SK-N-SH treated with all-trans-retinoic acid at 6 μM for 48 hours (cell line): ENCODE measurements around the gene LNPK.
"Not testable (repeated sequence)": the region's sequence is repeated elsewhere in the genome, so short reads cannot be mapped to it uniquely, and the experiment has no call there.

Source experiments
- ARNTL ChIP-seq: fragments of 450-650 bp; formaldehyde crosslinking; IDR thresholded peaks from 2 replicates; pipeline ENCODE4 v1.5.0; 2020; ENCODE audit warnings: low read depth, mild to moderate bottlenecking, moderate library complexity, borderline replicate concordance
- GLIS3 ChIP-seq: fragments of 250-450 bp; sonication (Bioruptor Pico); IDR thresholded peaks from 2 replicates; pipeline ENCODE4 v1.5.0; 2020; ENCODE audit warnings: mild to moderate bottlenecking, moderate library complexity
- ISL1 ChIP-seq: fragments of 250-450 bp; sonication (Bioruptor Pico); IDR thresholded peaks from 2 replicates; pipeline ENCODE4 v2.1.2; 2022; ENCODE audit warnings: mild to moderate bottlenecking, moderate library complexity
- ZFP30 ChIP-seq: fragments of 450-650 bp; formaldehyde crosslinking; IDR thresholded peaks from 2 replicates; pipeline ENCODE4 v1.5.0; 2022; ENCODE audit warnings: mild to moderate bottlenecking, moderate library complexity
- ZNF565 ChIP-seq: fragments of 450-650 bp; formaldehyde crosslinking; conservative IDR thresholded peaks from 2 replicates; pipeline ENCODE4 v1.5.0; 2020; ENCODE audit warnings: low read depth, mild to moderate bottlenecking, moderate library complexity
- ZNF70 ChIP-seq: fragments of 450-650 bp; formaldehyde crosslinking; IDR thresholded peaks from 2 replicates; pipeline ENCODE4 v1.5.0; 2020; ENCODE audit warnings: mild to moderate bottlenecking, moderate library complexity
- TF ChIP-seq, protein P1 (sequence below): fragments of 250-450 bp; sonication (Bioruptor Pico); IDR thresholded peaks from 2 replicates; pipeline ENCODE4 v1.8.0; 2020; ENCODE audit warnings: mild to moderate bottlenecking, moderate library complexity, borderline replicate concordance
- TF ChIP-seq, protein P2 (sequence below): fragments of 250-450 bp; sonication (Bioruptor Pico); IDR thresholded peaks from 2 replicates; pipeline ENCODE4 v1.8.0; 2021; ENCODE audit warnings: low read depth, mild to moderate bottlenecking, moderate library complexity, borderline replicate concordance
- TF ChIP-seq, protein P3 (sequence below): fragments of 250-450 bp; sonication (Bioruptor Pico); IDR thresholded peaks from 2 replicates; pipeline ENCODE4 v1.5.1; 2020; ENCODE audit warnings: low read depth, mild to moderate bottlenecking, moderate library complexity

DNA sequence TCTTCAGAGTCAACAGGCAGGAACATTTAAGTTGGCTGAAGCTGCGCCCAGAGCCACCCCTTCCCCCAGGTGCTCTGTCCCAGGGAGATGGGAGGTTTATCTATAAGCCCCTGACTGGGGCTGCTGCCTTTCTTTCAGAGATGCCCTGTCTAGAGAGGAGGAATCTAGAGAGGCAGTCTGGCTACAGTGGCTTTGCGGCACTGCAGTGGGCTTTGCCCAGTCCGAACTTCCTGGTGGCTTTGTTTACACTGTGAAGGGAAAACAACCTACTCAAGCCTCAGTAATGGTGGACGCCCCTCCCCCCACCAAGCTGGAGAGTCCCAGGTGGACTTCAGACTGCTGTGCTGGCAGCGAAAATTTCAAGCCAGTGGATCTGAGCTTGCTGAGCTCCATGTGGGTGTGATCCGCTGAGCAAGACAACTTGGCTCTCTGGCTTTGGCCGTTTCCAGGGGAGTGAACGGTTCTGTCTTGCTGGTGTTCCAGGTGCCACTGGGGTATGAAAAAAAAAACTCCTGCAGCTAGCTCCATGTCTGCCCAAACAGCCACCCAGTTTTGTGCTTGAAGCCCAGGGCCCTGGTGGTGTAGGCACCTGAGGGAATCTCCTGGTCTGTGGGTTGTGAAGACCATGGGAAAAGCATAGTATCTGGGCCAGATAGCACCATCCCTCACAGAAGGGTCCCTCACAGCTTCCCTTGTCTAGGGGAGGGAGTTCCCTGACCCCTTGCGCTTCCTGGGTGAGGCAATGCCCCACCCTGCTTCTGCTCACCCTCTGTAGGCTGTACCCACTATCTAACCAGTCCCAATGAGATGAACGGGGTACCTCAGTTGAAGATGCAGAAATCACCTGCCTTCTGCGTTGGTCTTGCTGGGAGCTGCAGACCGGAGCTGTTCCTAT lies 88.0 kb downstream of the LNPK start:
- TF ChIP-seq ARNTL (CRISPR knock-in tag); ZNF70 (CRISPR knock-in tag); GLIS3 (CRISPR knock-in tag); ZFP30 (CRISPR knock-in tag); ZNF565; ISL1 (CRISPR knock-in tag): not testable (repeated sequence)
- TF ChIP-seq, protein P1, sequence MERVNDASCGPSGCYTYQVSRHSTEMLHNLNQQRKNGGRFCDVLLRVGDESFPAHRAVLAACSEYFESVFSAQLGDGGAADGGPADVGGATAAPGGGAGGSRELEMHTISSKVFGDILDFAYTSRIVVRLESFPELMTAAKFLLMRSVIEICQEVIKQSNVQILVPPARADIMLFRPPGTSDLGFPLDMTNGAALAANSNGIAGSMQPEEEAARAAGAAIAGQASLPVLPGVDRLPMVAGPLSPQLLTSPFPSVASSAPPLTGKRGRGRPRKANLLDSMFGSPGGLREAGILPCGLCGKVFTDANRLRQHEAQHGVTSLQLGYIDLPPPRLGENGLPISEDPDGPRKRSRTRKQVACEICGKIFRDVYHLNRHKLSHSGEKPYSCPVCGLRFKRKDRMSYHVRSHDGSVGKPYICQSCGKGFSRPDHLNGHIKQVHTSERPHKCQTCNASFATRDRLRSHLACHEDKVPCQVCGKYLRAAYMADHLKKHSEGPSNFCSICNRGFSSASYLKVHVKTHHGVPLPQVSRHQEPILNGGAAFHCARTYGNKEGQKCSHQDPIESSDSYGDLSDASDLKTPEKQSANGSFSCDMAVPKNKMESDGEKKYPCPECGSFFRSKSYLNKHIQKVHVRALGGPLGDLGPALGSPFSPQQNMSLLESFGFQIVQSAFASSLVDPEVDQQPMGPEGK (CRISPR knock-in tag) = not testable (repeated sequence)
- TF ChIP-seq, protein P2, sequence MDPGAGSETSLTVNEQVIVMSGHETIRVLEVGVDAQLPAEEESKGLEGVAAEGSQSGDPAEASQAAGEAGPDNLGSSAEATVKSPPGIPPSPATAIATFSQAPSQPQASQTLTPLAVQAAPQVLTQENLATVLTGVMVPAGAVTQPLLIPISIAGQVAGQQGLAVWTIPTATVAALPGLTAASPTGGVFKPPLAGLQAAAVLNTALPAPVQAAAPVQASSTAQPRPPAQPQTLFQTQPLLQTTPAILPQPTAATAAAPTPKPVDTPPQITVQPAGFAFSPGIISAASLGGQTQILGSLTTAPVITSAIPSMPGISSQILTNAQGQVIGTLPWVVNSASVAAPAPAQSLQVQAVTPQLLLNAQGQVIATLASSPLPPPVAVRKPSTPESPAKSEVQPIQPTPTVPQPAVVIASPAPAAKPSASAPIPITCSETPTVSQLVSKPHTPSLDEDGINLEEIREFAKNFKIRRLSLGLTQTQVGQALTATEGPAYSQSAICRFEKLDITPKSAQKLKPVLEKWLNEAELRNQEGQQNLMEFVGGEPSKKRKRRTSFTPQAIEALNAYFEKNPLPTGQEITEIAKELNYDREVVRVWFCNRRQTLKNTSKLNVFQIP (CRISPR knock-in tag) = not testable (repeated sequence)
- TF ChIP-seq, protein P3, sequence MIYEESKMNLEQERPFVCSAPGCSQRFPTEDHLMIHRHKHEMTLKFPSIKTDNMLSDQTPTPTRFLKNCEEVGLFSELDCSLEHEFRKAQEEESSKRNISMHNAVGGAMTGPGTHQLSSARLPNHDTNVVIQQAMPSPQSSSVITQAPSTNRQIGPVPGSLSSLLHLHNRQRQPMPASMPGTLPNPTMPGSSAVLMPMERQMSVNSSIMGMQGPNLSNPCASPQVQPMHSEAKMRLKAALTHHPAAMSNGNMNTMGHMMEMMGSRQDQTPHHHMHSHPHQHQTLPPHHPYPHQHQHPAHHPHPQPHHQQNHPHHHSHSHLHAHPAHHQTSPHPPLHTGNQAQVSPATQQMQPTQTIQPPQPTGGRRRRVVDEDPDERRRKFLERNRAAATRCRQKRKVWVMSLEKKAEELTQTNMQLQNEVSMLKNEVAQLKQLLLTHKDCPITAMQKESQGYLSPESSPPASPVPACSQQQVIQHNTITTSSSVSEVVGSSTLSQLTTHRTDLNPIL (CRISPR knock-in tag) = not testable (repeated sequence)
